ENCODE measurements around the gene XPO5. TPM values are rescaled to one million over a fixed set of nuclear protein-coding genes. Genes with fewer than 3 reads are reported as not detected.
"Not testable (repeated sequence)": the region's sequence is repeated elsewhere in the genome, so short reads cannot be mapped to it uniquely, and the experiment has no call there.

Gene XPO5
- polyA plus RNA-seq, 1 experiment = 37.7 TPM

GRCh38 chr6:43608310-43608763, 32.5 kb upstream of the XPO5 start:
- H3K27me3 ChIP-seq (ENCODE audit: control insufficient read depth, insufficient read depth, low read length) = no peaks in the 10 kb centered on the region
- ChIA-PET POLR2A (no interaction called here), CTCF (interaction anchor here (0.6 to 3.7 kb wide), 22 partner anchors 9 to 470 kb away, joined by 3 to 21 read pairs (median 6); partner anchors contain the start of genes GTPBP2, MAD2L1BP, RSPH9 and VEGFA)
- TF ChIP-seq CTCF (IDR thresholded peaks at IDR 0.05; ENCODE audit: insufficient read depth, low read depth, low read length) = peak; percentile 85
- DNase-seq (ENCODE audit: low read depth) = no peak
- H3K36me3 ChIP-seq (ENCODE audit: control insufficient read depth, insufficient read depth, low read length) = peaks cover 6% of the 10 kb centered on the region
- no peak overlapping the region for H3K4me3 ChIP-seq (ENCODE audit: low read depth, low read length)

GRCh38 chr6:43606019-43606418, 30.2 kb upstream of the XPO5 start:
- POLR2A ChIA-PET = no interaction called here
- H3K4me3 ChIP-seq (ENCODE audit: low read depth, low read length) = no peak overlapping the region
- CTCF ChIA-PET = interaction anchor here (0.6 to 3.7 kb wide), 5 partner anchors 9 to 346 kb away, joined by 3 to 20 read pairs (median 4); partner anchors contain the start of gene VEGFA
- TF ChIP-seq CTCF (IDR thresholded peaks at IDR 0.05; ENCODE audit: insufficient read depth, low read depth, low read length) = no peak
- peaks cover 6% of the 10 kb centered on the region for H3K36me3 ChIP-seq (ENCODE audit: control insufficient read depth, insufficient read depth, low read length)
- no peak for DNase-seq (ENCODE audit: low read depth)
- no peaks in the 10 kb centered on the region for H3K27me3 ChIP-seq (ENCODE audit: control insufficient read depth, insufficient read depth, low read length)

GRCh38 chr6:43604174-43604573, 28.3 kb upstream of the XPO5 start:
- DNase-seq (ENCODE audit: low read depth) = no peak
- CTCF ChIA-PET = interaction anchor here (0.7 kb wide), 1 partner anchor 173 kb away, joined by 3 read pairs; no protein-coding TSS in a partner anchor
- no peak for TF ChIP-seq CTCF (IDR thresholded peaks at IDR 0.05; ENCODE audit: insufficient read depth, low read depth, low read length)
- POLR2A ChIA-PET = no interaction called here
- Histone ChIP-seq H3K4me3 (ENCODE audit: low read depth, low read length) (no peak overlapping the region), H3K36me3 (ENCODE audit: control insufficient read depth, insufficient read depth, low read length) (peaks cover 3% of the 10 kb centered on the region; the same call in 1 of the 2 replicates), H3K27me3 (ENCODE audit: control insufficient read depth, insufficient read depth, low read length) (no peaks in the 10 kb centered on the region)

- no peak for DNase-seq (ENCODE audit: low read depth)
- no peak overlapping the region for H3K4me3 ChIP-seq (ENCODE audit: low read depth, low read length)
- POLR2A ChIA-PET = no interaction called here
- peaks cover 5% of the 10 kb centered on the region for H3K36me3 ChIP-seq (ENCODE audit: control insufficient read depth, insufficient read depth, low read length)
- H3K27me3 ChIP-seq (ENCODE audit: control insufficient read depth, insufficient read depth, low read length) = no peaks in the 10 kb centered on the region
- CTCF ChIA-PET = interaction anchor here (1.4 kb wide), 1 partner anchor 10 kb away, joined by 3 read pairs; no protein-coding TSS in a partner anchor
- no peak for TF ChIP-seq CTCF (IDR thresholded peaks at IDR 0.05; ENCODE audit: insufficient read depth, low read depth, low read length)
These were observed 24.8 kb upstream of the XPO5 start for GRCh38 chr6:43600595-43600994.

GRCh38 chr6:43593938-43594337, 18.1 kb upstream of the XPO5 start:
- ChIA-PET POLR2A (no interaction called here), CTCF (interaction anchor here (2.2 kb wide), 1 partner anchor 14 kb away, joined by 9 read pairs; no protein-coding TSS in a partner anchor)
- Histone ChIP-seq H3K36me3 (ENCODE audit: control insufficient read depth, insufficient read depth, low read length) (peaks cover 3% of the 10 kb centered on the region; the same call in 1 of the 2 replicates), H3K27me3 (ENCODE audit: control insufficient read depth, insufficient read depth, low read length) (no peaks in the 10 kb centered on the region), H3K4me3 (ENCODE audit: low read depth, low read length) (no peak overlapping the region)
- DNase-seq (ENCODE audit: low read depth) = no peak
- no peak for TF ChIP-seq CTCF (IDR thresholded peaks at IDR 0.05; ENCODE audit: insufficient read depth, low read depth, low read length)

- ChIA-PET CTCF (interaction anchor here (3.8 kb wide), 1 partner anchor 19 kb away, joined by 12 read pairs; no protein-coding TSS in a partner anchor), POLR2A (interaction anchor here (0.6 kb wide), 1 partner anchor 94 kb away, joined by 3 read pairs; no protein-coding TSS in a partner anchor)
- not testable (repeated sequence) for H3K36me3 ChIP-seq (ENCODE audit: control insufficient read depth, insufficient read depth, low read length)
These were observed 13.7 kb upstream of the XPO5 start for GRCh38 chr6:43589564-43589963.

More at GRCh38 chr6:43589564-43589963, 13.7 kb upstream of the XPO5 start:
- DNase-seq (ENCODE audit: low read depth); H3K4me3 ChIP-seq (ENCODE audit: low read depth, low read length); H3K27me3 ChIP-seq (ENCODE audit: control insufficient read depth, insufficient read depth, low read length): not testable (repeated sequence)
